Non-pigmented ciliary epithelial cell (primary cell): Measurements from ENCODE around the gene PRKG1.

Experiments
- DNase-seq: peaks from one replicate; pipeline ENCODE4 v3.0.0-alpha.2; 2010; ENCODE audit warnings: low read depth

The PRKG1 gene

GRCh38 chr10:51935341-51935740 lies 861.1 kb downstream of the PRKG1 start:
- no peak for DNase-seq

- DNase-seq = peak; percentile 35
These were observed 863.2 kb downstream of the PRKG1 start for GRCh38 chr10:51937308-51938140.

GRCh38 chr10:51950371-51950995 lies 876.2 kb downstream of the PRKG1 start:
- no peak for DNase-seq

GRCh38 chr10:51950996-51951555 lies 876.8 kb downstream of the PRKG1 start:
- DNase-seq = no peak

GRCh38 chr10:51951601-51952000 lies 877.3 kb downstream of the PRKG1 start:
- DNase-seq = no peak

GRCh38 chr10:51952056-51952455 lies 877.8 kb downstream of the PRKG1 start:
- no peak for DNase-seq

- no peak for DNase-seq
These were observed 881.4 kb downstream of the PRKG1 start for GRCh38 chr10:51955696-51956095.

GRCh38 chr10:51956822-51957221 lies 882.5 kb downstream of the PRKG1 start:
- no peak for DNase-seq

- no peak for DNase-seq
These were observed 886.2 kb downstream of the PRKG1 start for GRCh38 chr10:51960494-51960895.

GRCh38 chr10:51961401-51961800 lies 887.1 kb downstream of the PRKG1 start:
- no peak for DNase-seq

GRCh38 chr10:51964630-51965029 lies 890.3 kb downstream of the PRKG1 start:
- no peak for DNase-seq

GRCh38 chr10:51965451-51965850 lies 891.2 kb downstream of the PRKG1 start:
- DNase-seq = no peak

GRCh38 chr10:51972733-51973346 lies 898.6 kb downstream of the PRKG1 start:
- DNase-seq = no peak

GRCh38 chr10:51980752-51981151 lies 906.5 kb downstream of the PRKG1 start:
- no peak for DNase-seq

GRCh38 chr10:51981731-51982130 lies 907.4 kb downstream of the PRKG1 start:
- DNase-seq = no peak

GRCh38 chr10:51983481-51983880 lies 909.2 kb downstream of the PRKG1 start:
- DNase-seq = no peak

GRCh38 chr10:51985336-51985735 lies 911.0 kb downstream of the PRKG1 start:
- DNase-seq = no peak

- no peak for DNase-seq
These were observed 912.2 kb downstream of the PRKG1 start for GRCh38 chr10:51986516-51986915.

GRCh38 chr10:51993475-51993874 lies 919.2 kb downstream of the PRKG1 start:
- DNase-seq = no peak

GRCh38 chr10:51999096-51999495 lies 924.8 kb downstream of the PRKG1 start:
- no peak for DNase-seq

GRCh38 chr10:52004342-52004949 lies 930.2 kb downstream of the PRKG1 start:
- peak; percentile 6 for DNase-seq

GRCh38 chr10:52007091-52007490 lies 932.8 kb downstream of the PRKG1 start:
- DNase-seq = no peak
